ENCODE results near the gene VPS9D1. TPM values are rescaled to one million over a fixed set of nuclear protein-coding genes. Genes with fewer than 3 reads are reported as not detected.

VPS9D1 gene
- total RNA-seq, 2 donors from 2014 or later: 9.5 to 18.3 TPM

DNA sequence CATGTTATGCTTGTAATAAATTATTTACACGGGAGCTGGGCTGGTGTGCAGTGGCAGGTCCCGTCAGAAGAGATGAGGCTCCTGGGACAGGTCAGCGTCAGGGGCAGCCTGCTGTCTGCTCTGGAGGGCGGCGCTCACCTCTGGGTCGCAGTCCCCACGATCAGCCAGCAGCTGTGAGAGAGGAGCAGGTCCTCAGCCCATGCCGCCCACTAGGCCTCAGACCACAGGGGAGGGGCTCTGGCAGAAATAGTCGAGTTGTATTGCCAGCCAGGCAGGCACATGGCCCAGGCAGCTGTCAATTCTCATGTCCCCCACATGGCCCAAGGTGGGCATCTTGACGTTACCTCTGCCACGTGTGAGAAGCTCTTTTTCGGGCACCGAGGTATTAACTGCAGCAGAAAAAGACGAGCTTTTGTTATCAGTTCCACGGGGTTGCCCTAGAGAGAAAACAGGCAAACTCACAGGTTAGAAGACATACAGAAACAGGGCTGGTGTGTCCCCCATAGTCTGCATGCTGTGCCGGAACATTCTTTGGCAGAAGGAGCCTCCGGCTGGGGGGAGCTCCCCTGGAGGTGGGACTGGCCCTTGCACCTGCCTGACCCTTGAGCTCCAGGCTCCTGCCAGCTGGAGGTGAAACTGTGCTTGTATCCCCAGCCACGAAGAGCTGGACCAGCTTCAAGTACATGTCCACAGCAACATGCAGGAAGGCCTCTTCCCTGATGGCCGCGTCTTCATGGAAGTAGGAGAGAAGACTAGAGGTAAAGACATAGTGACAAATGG is 18.0 kb upstream of the VPS9D1 start:
- no peaks in the 10 kb centered on the region for H3K27me3 ChIP-seq (replicated peaks; ENCODE audit: insufficient read depth)
- TF ChIP-seq, protein P1, sequence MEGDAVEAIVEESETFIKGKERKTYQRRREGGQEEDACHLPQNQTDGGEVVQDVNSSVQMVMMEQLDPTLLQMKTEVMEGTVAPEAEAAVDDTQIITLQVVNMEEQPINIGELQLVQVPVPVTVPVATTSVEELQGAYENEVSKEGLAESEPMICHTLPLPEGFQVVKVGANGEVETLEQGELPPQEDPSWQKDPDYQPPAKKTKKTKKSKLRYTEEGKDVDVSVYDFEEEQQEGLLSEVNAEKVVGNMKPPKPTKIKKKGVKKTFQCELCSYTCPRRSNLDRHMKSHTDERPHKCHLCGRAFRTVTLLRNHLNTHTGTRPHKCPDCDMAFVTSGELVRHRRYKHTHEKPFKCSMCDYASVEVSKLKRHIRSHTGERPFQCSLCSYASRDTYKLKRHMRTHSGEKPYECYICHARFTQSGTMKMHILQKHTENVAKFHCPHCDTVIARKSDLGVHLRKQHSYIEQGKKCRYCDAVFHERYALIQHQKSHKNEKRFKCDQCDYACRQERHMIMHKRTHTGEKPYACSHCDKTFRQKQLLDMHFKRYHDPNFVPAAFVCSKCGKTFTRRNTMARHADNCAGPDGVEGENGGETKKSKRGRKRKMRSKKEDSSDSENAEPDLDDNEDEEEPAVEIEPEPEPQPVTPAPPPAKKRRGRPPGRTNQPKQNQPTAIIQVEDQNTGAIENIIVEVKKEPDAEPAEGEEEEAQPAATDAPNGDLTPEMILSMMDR (IDR thresholded peaks at IDR 0.05): no peak
- peaks cover 57% of the 10 kb centered on the region for H3K36me3 ChIP-seq
- no peaks in the 10 kb centered on the region for H3K4me1 ChIP-seq (ENCODE audit: control insufficient read depth in 1 of 2, low read depth in 2 of 2)
- no peak overlapping the region for H3K27ac ChIP-seq
- ATAC-seq (ENCODE audit: insufficient number of reproducible peaks, low FRiP score, low read depth) (no peak), DNase-seq (ENCODE audit: low spot score) (no peak)
- H3K4me3 ChIP-seq: no peak overlapping the region
- H3K9me3 ChIP-seq: no peaks in the 10 kb centered on the region

DNA sequence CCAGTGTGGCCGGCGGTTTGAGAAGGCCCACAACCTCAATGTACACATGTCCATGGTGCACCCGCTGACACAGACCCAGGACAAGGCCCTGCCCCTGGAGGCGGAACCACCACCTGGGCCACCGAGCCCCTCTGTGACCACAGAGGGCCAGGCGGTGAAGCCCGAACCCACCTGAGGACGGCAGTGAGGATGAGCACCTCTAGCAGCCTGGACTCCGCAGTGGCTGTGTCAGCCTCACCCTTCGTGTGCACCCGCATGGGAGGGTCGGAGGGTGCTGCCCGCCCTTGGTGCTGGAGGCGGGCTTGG is 17.3 kb upstream of the VPS9D1 start:
- no peaks in the 10 kb centered on the region for H3K4me1 ChIP-seq (ENCODE audit: control insufficient read depth in 1 of 2, low read depth in 2 of 2)
- H3K27ac ChIP-seq: no peak overlapping the region
- no peaks in the 10 kb centered on the region for H3K27me3 ChIP-seq (replicated peaks; ENCODE audit: insufficient read depth)
- TF ChIP-seq, protein P1 (IDR thresholded peaks at IDR 0.05): no peak
- H3K36me3 ChIP-seq: peaks cover 64% of the 10 kb centered on the region
- ATAC-seq (ENCODE audit: insufficient number of reproducible peaks, low FRiP score, low read depth) (no peak), DNase-seq (ENCODE audit: low spot score) (no peak)
- H3K9me3 ChIP-seq: no peaks in the 10 kb centered on the region
- H3K4me3 ChIP-seq: no peak overlapping the region

DNA sequence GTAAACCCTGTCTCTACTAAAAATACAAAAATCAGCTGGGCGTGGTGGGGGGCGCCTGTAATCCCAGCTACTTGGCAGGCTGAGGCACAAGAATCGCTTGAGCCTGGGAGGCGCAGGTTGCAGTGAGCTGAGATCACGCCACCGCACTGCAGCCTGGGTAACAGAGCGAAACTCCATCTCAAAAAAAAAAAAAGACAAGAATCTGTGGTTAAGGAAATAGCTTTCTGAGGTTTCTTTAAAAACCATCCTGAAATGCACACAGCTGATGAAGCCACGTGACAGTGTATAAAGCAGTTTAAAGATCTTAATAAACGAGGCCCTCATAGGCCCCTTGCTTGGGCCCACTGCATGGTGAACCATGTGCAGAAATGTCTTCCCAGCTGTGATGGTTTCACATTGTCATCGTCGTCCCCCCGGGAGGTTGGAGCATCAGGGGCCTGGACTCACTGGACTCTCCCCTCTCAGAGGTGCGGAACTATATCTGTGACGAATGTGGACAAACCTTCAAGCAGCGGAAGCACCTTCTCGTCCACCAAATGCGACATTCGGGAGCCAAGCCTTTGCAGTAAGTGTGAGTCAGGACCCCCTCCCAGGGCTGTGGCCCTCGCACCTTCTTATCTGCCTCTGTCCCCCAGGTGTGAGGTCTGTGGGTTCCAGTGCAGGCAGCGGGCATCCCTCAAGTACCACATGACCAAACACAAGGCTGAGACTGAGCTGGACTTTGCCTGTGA is 16.8 kb upstream of the VPS9D1 start:
- Histone ChIP-seq H3K4me3 (no peak overlapping the region), H3K4me1 (ENCODE audit: control insufficient read depth in 1 of 2, low read depth in 2 of 2) (no peaks in the 10 kb centered on the region), H3K9me3 (no peaks in the 10 kb centered on the region), H3K27ac (no peak overlapping the region), H3K36me3 (peaks cover 69% of the 10 kb centered on the region), H3K27me3 (replicated peaks; ENCODE audit: insufficient read depth) (no peaks in the 10 kb centered on the region)
- TF ChIP-seq, protein P1 (IDR thresholded peaks at IDR 0.05): no peak
- no peak for ATAC-seq (ENCODE audit: insufficient number of reproducible peaks, low FRiP score, low read depth)
- DNase-seq (ENCODE audit: low spot score): no peak

DNA sequence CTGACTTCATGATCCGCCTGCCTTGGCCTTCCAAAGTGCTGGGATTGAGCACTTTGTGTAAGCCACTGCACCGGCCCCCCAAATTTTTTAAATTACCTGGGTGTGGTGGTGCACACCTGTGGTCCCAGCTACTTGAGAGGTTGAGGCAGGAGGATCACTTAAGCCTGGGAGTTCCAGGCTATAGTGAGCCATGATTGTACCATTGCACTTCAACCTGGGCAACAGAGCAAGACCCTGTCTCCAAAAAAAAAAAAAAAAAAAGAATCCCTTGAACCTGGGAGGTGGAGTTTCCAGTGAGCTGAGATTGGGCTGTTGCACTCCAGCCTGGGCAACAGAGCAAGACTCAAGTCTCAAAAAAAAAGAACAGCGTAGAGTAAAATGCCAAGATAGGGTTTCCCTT is 15.9 kb upstream of the VPS9D1 start:
- Histone ChIP-seq H3K27me3 (replicated peaks; ENCODE audit: insufficient read depth) (no peaks in the 10 kb centered on the region), H3K9me3 (no peaks in the 10 kb centered on the region), H3K4me1 (ENCODE audit: control insufficient read depth in 1 of 2, low read depth in 2 of 2) (no peaks in the 10 kb centered on the region), H3K27ac (no peak overlapping the region), H3K4me3 (no peak overlapping the region), H3K36me3 (peaks cover 75% of the 10 kb centered on the region)
- ATAC-seq (ENCODE audit: insufficient number of reproducible peaks, low FRiP score, low read depth): no peak
- TF ChIP-seq, protein P1 (IDR thresholded peaks at IDR 0.05): no peak
- no peak for DNase-seq (ENCODE audit: low spot score)

DNA sequence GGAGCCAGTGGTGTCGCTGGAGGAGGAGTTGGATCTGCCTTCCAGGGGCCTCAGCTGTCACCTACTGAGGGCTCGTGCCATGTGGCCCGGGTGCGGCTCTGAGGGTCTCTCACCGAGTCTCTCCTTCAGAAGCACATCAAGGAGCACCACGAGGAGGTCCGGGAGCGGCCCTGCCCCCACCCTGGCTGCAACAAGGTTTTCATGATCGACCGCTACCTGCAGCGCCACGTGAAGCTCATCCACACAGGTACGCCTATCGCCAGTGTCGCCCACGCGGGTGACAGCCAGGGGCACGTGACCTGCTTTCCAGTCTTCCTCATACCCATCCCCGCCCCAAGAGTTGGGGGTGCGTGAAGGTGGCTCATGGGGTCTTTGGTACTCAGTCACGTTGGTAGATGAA is 13.1 kb upstream of the VPS9D1 start:
- no peak overlapping the region for H3K4me3 ChIP-seq
- H3K4me1 ChIP-seq (ENCODE audit: control insufficient read depth in 1 of 2, low read depth in 2 of 2): no peaks in the 10 kb centered on the region
- ATAC-seq (ENCODE audit: insufficient number of reproducible peaks, low FRiP score, low read depth) (no peak), DNase-seq (ENCODE audit: low spot score) (no peak)
- H3K36me3 ChIP-seq: peaks cover 82% of the 10 kb centered on the region
- no peak overlapping the region for H3K27ac ChIP-seq
- TF ChIP-seq, protein P1 (IDR thresholded peaks at IDR 0.05): no peak
- no peaks in the 10 kb centered on the region for H3K27me3 ChIP-seq (replicated peaks; ENCODE audit: insufficient read depth)
- H3K9me3 ChIP-seq: no peaks in the 10 kb centered on the region

Data from thoracic aorta (tissue), 2 donors.